Urinary bladder (tissue), 4 donors: ENCODE measurements around the gene ULK4. TPM values are rescaled to one million over a fixed set of nuclear protein-coding genes. Genes with fewer than 3 reads are reported as not detected.
A peak's percentile ranks its signal among the peaks of the same experiment; 100 is the strongest.
"Not testable (repeated sequence)": the region's sequence is repeated elsewhere in the genome, so short reads cannot be mapped to it uniquely, and the experiment has no call there.

ENCODE experiments used
- DNase-seq: peaks from one replicate; pipeline ENCODE4 v3.0.0-alpha.2; 2015; ENCODE audit errors: extremely low spot score
- H3K27ac ChIP-seq: one replicate; pipeline ENCODE4 v1.5.1; 2013; ENCODE audit warnings: low read depth, mild to moderate bottlenecking, moderate library complexity
- H3K36me3 ChIP-seq: one replicate; pipeline ENCODE4 v1.6.1; 2013; ENCODE audit warnings: mild to moderate bottlenecking, moderate library complexity; ENCODE audit not compliant: insufficient read depth
- H3K4me1 ChIP-seq: one replicate; pipeline ENCODE4 v1.6.1; 2013; ENCODE audit warnings: mild to moderate bottlenecking, moderate library complexity; ENCODE audit not compliant: insufficient read depth
- H3K4me3 ChIP-seq: one replicate; pipeline ENCODE4 v1.5.1; 2013; ENCODE audit warnings: low read depth, low read length
- WGBS: extraction: QIAGEN DNeasy Blood & Tissue Kit; methylation state at CpG from one replicate; pipeline ENCODE4 v1.1.7; 2013; 5-methylcytosine and 5-hydroxymethylcytosine counted together
- polyA plus RNA-seq: library from polyadenylated mRNA; stranded (reverse); fragments of 200-250 nt; gene quantifications from one replicate; pipeline ENCODE4 v1.2.3, GENCODE V29; 2013
- total RNA-seq: library from RNA; depleted of rRNA; stranded (reverse); fragments of >200 nt; gene quantifications from one replicate; pipeline ENCODE4 v1.2.3, GENCODE V29; 2014
- donor health status: healthy with polysubstance abuse.
- donor health status: healthy.

Gene ULK4
- total and polyA plus RNA-seq, 2 donors, result 2.3 to 22.4 TPM

- Histone ChIP-seq H3K4me1 (no peaks in the 10 kb centered on the region), H3K36me3 (no peaks in the 10 kb centered on the region), H3K27ac (no peak overlapping the region), H3K4me3 (no peak overlapping the region)
- WGBS, result 67% methylated on average over 2 of the region's 2 CpGs
- no peak for DNase-seq
Measured at GRCh38 chr3:41673650-41674049, 288.3 kb downstream of the ULK4 start.

GRCh38 chr3:41668379-41668778, 293.5 kb downstream of the ULK4 start:
- no peak for DNase-seq

GRCh38 chr3:41662288-41662687, 299.6 kb downstream of the ULK4 start:
- no peak for DNase-seq
- WGBS, result 82% methylated on average over 4 of the region's 4 CpGs
- Histone ChIP-seq H3K4me3 (no peak overlapping the region), H3K27ac (no peak overlapping the region), H3K4me1 (no peaks in the 10 kb centered on the region), H3K36me3 (peaks cover 2% of the 10 kb centered on the region)

More at GRCh38 chr3:41668379-41668778, 293.5 kb downstream of the ULK4 start:
- Histone ChIP-seq H3K27ac (no peak overlapping the region), H3K36me3 (no peaks in the 10 kb centered on the region), H3K4me3 (no peak overlapping the region), H3K4me1 (no peaks in the 10 kb centered on the region)

- H3K36me3 ChIP-seq, result peaks cover 2% of the 10 kb centered on the region
- no peak overlapping the region for H3K4me3 ChIP-seq
- H3K4me1 ChIP-seq, result no peaks in the 10 kb centered on the region
- no peak for DNase-seq
- 83% methylated on average over 3 of the region's 3 CpGs for WGBS
- H3K27ac ChIP-seq, result no peak overlapping the region
Measured at GRCh38 chr3:41661796-41662195, 300.1 kb downstream of the ULK4 start.

- Histone ChIP-seq H3K27ac (no peak overlapping the region), H3K4me1 (no peaks in the 10 kb centered on the region), H3K4me3 (no peak overlapping the region), H3K36me3 (peaks cover 2% of the 10 kb centered on the region)
- WGBS, result 57% methylated on average over 1 of the region's 1 CpG
- DNase-seq, result no peak
Measured at GRCh38 chr3:41660510-41660909, 301.4 kb downstream of the ULK4 start.

GRCh38 chr3:41653571-41654239, 308.2 kb downstream of the ULK4 start:
- H3K36me3 ChIP-seq, result no peaks in the 10 kb centered on the region
- no peak overlapping the region for H3K4me3 ChIP-seq
- no peaks in the 10 kb centered on the region for H3K4me1 ChIP-seq
- 30% methylated on average over 2 of the region's 2 CpGs for WGBS
- no peak overlapping the region for H3K27ac ChIP-seq
- DNase-seq, result peak; percentile 15

- no peak for DNase-seq
- H3K27ac ChIP-seq, result no peak overlapping the region
- WGBS, result 58% methylated on average over 3 of the region's 3 CpGs
Measured at GRCh38 chr3:41652931-41653330, 309.0 kb downstream of the ULK4 start.

GRCh38 chr3:41652506-41652905, 309.4 kb downstream of the ULK4 start:
- H3K4me1 ChIP-seq, result no peaks in the 10 kb centered on the region
- no peak overlapping the region for H3K27ac ChIP-seq
- 57% methylated on average over 4 of the region's 4 CpGs for WGBS
- H3K36me3 ChIP-seq, result no peaks in the 10 kb centered on the region
- no peak overlapping the region for H3K4me3 ChIP-seq
- no peak for DNase-seq

More at GRCh38 chr3:41652931-41653330, 309.0 kb downstream of the ULK4 start:
- H3K4me3 ChIP-seq, result no peak overlapping the region
- H3K4me1 ChIP-seq, result no peaks in the 10 kb centered on the region
- no peaks in the 10 kb centered on the region for H3K36me3 ChIP-seq

GRCh38 chr3:41651718-41652117, 310.2 kb downstream of the ULK4 start:
- H3K4me3 ChIP-seq, result no peak overlapping the region
- no peak for DNase-seq
- H3K27ac ChIP-seq, result no peak overlapping the region
- H3K36me3 ChIP-seq, result no peaks in the 10 kb centered on the region
- H3K4me1 ChIP-seq, result no peaks in the 10 kb centered on the region

- WGBS, result 94% methylated on average over 11 of the region's 11 CpGs
- H3K4me1 ChIP-seq, result no peaks in the 10 kb centered on the region
- no peak for DNase-seq
- H3K27ac ChIP-seq, result no peak overlapping the region
- H3K4me3 ChIP-seq, result no peak overlapping the region
- H3K36me3 ChIP-seq, result no peaks in the 10 kb centered on the region
Measured at GRCh38 chr3:41650406-41650805, 311.5 kb downstream of the ULK4 start.

- Histone ChIP-seq H3K4me1 (no peaks in the 10 kb centered on the region), H3K36me3 (no peaks in the 10 kb centered on the region), H3K4me3 (no peak overlapping the region), H3K27ac (no peak overlapping the region)
- no peak for DNase-seq
- WGBS, result 97% methylated on average over 8 of the region's 8 CpGs
Measured at GRCh38 chr3:41649129-41649739, 312.7 kb downstream of the ULK4 start.

- H3K4me3 ChIP-seq, DNase-seq, H3K4me1 ChIP-seq, H3K27ac ChIP-seq, H3K36me3 ChIP-seq: not testable (repeated sequence)
- WGBS, result 97% methylated on average over 7 of the region's 17 CpGs
Measured at GRCh38 chr3:41647730-41648129, 314.2 kb downstream of the ULK4 start.

- H3K4me3 ChIP-seq, result no peak overlapping the region
- DNase-seq, result no peak
- H3K4me1 ChIP-seq, result no peaks in the 10 kb centered on the region
- no peak overlapping the region for H3K27ac ChIP-seq
- no peaks in the 10 kb centered on the region for H3K36me3 ChIP-seq
- 95% methylated on average over 4 of the region's 4 CpGs for WGBS
Measured at GRCh38 chr3:41640076-41640475, 321.8 kb downstream of the ULK4 start.

- H3K27ac ChIP-seq, result no peak overlapping the region
- 87% methylated on average over 2 of the region's 2 CpGs for WGBS
Measured at GRCh38 chr3:41638381-41638780, 323.5 kb downstream of the ULK4 start.

More at GRCh38 chr3:41638381-41638780, 323.5 kb downstream of the ULK4 start:
- Histone ChIP-seq H3K4me1 (no peaks in the 10 kb centered on the region), H3K4me3 (no peak overlapping the region), H3K36me3 (no peaks in the 10 kb centered on the region)
- DNase-seq, result no peak
